Gastrocnemius medialis (tissue), 4 donors: ENCODE results near the gene RAB17.

Source experiments
- POLR2A ChIP-seq, 2 donors: fragments of 450-650 bp; IDR thresholded peaks; one replicate each; pipeline ENCODE4 v1.6.1; 2017; ENCODE audit warnings: antibody characterized with exemption in 2 of 2, mild to moderate bottlenecking in 2 of 2, moderate library complexity in 2 of 2
- TF ChIP-seq, protein P1 (sequence below), 5 experiments: fragments of 450-650 bp in 3 of 5; fragments of 200-600 bp in 2 of 5; sonication (generic) in 2 of 5; IDR thresholded peaks in 4 of 5; conservative IDR thresholded peaks in 1 of 5; 1 replicate in 4 of 5; 2 replicates in 1 of 5; pipeline ENCODE4 v1.5.1; 2016 to 2019; ENCODE audit warnings: antibody characterized with exemption in 5 of 5, mild to moderate bottlenecking in 3 of 5, moderate library complexity in 3 of 5

DNA sequence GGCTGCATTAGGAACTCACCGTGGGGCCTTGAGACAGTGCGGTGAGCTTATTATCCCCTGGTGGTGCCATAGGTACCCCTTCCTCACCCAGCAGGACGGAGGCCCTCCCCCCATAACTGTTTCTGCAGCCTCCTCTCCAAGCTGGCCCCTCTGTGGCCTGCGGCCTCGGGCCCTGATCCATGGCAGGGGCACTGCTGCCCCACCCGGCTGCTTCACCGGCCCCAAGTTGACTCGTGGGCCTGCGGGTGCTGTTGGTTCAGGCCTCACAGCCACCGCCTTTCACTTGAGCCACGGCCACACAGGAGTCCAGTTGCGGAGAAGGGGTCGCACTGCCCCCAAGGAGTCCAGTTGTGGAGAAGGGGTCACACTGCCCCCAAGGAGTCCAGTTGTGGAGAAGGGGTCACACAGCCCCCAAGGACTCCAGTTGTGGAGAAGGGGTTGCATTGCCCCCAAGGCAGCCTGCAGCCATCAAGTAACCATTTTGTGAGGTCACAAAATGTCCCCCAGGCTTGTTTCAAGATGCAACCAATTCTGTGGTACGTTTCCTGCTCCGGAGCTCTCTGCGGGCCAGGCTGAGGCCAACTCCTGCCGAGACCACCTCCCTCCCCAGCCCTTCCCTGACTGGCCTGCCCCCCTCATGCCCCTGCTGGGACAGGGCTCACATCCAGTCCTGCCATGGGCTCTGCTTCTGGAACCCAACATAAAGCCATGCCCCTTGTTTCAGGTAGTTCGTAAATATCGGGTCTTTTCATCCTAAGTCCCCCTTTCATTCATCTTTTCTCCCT is 41.5 kb upstream of the RAB17 start:
- no peak for TF ChIP-seq POLR2A (IDR thresholded peaks at IDR 0.05)
- TF ChIP-seq, protein P1, sequence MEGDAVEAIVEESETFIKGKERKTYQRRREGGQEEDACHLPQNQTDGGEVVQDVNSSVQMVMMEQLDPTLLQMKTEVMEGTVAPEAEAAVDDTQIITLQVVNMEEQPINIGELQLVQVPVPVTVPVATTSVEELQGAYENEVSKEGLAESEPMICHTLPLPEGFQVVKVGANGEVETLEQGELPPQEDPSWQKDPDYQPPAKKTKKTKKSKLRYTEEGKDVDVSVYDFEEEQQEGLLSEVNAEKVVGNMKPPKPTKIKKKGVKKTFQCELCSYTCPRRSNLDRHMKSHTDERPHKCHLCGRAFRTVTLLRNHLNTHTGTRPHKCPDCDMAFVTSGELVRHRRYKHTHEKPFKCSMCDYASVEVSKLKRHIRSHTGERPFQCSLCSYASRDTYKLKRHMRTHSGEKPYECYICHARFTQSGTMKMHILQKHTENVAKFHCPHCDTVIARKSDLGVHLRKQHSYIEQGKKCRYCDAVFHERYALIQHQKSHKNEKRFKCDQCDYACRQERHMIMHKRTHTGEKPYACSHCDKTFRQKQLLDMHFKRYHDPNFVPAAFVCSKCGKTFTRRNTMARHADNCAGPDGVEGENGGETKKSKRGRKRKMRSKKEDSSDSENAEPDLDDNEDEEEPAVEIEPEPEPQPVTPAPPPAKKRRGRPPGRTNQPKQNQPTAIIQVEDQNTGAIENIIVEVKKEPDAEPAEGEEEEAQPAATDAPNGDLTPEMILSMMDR (IDR thresholded peaks at IDR 0.05 in 4 of 5, conservative IDR thresholded peaks at IDR 0.05 in 1 of 5) = no peak
